Embryonic facial prominence (tissue), 1 donor: ENCODE data around the gene FBXL12.
"Not testable (repeated sequence)": the region's sequence is repeated elsewhere in the genome, so short reads cannot be mapped to it uniquely, and the experiment has no call there.

Experiments used
- DNase-seq: peaks from one replicate; pipeline ENCODE4 v3.0.0-alpha.2; 2016; ENCODE audit errors: extremely low spot score

Gene FBXL12

GRCh38 chr19:9838324-9838723 lies 19.4 kb upstream of the FBXL12 start:
- no peak for DNase-seq

- DNase-seq: no peak
These were observed 17.1 kb upstream of the FBXL12 start for GRCh38 chr19:9836021-9836420.

DNA sequence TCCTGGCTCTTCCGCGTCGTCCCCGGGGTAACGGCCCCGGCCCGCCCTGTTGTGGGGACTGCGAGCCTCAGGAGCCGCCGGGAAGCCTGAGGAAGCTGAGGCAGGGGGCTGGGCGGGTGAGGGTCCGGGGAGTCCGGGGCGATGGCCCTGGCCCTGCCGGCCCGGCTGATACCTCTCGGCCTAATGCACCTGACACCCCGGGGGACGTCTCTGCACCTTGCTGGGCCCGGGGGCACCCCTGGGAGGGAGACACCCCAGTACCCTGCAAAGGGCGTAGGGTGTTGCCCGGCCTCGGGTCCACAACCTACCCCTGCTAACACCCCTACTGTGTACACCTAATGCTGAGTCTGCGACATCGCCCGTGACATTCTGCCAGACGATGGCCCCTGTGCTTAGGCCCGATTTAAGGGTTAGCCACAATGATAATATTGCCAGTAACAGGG lies 16.6 kb upstream of the FBXL12 start:
- no peak for DNase-seq

DNA sequence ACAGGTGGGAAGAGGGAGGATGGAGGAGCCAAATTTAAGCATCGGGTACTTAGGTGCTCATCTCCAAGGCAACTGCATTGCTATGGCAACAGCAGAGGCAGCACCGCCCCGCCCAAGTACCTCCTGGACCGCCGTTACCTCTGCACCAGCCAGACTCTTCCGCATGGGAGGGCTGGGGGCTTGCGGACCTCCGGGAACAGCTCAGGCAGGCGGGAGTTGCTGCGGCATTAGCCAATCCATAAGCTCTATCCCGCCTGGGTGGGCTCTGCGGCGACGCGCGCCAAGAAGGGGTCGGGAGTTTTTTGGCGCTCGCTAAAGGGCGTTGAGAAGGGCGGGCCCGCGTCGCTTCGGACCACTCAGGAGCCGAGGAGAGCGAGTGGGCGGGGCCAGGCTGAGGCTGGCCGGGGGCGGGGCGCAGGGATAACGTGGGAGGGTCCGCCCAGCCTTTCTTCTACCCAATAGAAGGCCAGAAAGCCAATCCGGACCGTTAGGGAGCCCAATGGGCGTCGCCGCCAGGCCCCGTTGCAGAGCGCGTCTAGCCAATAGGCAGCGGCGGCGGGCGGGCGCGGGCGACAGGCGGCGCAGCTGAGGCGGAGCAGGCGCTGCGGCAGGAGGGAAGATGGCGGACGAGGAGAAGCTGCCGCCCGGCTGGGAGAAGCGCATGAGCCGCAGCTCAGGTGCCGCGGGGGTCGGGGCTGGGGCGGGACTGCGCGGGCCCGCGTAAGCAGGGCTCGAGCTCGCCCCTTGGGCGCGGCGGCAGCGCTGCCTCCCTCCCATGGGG lies 16.0 kb upstream of the FBXL12 start, which contains the start of gene PIN1:
Gene PIN1 (plus strand): TSS at position 593 of the 781 bp plus-strand sequence. CDS start 27 bp downstream, at position 620.
- peak; percentile 98 for DNase-seq

DNA sequence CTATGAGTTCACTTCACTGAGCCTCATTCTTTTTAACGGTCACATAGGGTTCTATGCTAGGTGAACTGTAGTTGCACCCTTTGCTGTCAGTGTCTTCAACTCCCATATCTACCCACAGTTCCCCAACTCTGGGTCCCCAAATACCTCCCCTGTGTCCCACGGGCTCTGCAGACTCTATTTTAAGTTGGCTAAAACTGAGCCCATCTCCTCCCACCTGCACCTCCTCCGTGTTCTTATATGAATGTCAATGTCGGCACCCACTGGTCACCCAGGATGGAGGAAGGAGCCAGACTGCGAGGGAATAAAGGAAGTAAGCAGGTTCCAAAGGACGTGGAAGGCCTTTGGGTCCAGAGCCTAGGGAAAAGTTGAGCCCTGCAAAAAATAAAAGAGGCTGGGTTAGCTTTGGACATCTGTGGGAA lies 15.4 kb upstream of the FBXL12 start:
- no peak for DNase-seq

DNA sequence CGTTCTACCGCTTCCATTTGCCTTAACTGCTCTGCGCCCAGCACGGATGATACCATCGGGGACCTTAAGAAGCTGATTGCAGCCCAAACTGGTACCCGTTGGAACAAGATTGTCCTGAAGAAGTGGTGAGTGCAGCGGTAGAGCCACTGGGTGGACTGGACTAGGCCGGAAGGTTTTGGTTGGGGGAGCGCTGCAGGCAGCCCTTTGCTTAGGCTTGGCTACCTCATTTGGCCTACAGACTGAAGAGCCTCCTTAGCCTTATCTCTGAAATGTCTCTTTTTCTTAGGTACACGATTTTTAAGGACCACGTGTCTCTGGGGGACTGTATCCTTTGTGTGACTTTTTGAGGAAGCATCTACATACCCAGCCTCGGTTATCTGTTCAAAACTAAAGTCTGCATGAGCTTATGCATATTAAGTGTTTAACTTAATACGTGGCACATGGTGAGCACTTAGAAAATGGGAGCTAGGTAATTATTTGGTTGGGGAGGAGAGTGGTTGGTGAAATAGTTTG lies 9.7 kb upstream of the FBXL12 start:
- no peak for DNase-seq

DNA sequence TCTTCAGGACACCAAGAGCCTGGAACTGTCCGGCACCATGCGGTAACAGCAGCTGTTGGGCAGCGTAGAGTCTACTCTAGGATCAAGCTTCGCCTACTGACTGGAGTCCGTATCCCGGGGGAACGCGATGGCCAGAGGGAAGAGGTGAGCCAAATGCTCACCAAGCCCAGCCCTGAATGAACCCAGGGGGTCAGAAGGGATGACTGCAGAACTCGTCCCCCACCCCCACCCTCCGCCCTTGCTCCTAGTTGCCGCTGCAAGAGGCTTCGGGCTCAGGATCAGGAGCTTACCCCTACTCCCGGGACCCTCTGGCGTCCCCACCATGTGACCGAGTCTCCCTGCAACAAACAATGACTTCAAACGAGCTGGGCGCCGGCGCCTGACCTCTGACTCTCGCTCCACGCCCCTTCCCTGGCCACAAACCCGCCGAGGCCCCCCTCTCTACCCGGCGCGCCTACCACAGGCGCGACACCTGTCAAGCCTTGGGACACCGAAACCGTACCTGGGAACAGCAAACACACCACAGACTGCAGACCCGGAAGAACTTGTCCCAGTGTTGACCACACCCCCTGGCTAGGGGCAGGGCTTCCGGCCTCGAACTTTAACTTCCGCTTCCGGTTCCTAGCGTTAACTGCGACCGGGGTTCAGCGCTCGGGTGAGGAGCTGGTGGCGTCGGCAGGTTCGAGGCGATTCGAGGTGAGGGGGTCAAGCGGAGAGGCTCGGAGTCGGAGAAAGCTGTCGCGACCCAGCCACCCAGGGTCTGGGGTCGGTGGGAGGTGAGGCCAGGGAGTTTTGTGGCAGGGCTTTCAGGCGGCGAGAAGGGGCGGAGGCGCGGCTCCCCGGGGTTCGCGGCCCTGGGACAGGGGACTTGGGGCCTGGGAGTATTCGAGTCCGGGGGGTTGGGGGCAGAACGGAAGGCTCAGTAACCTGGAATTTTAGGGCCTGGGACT lies 8.7 kb upstream of the FBXL12 start, which contains the start of gene UBL5:
Gene UBL5 (plus strand): TSS at position 630 of the 950 bp plus-strand sequence. CDS start 420 bp downstream, outside the sequence.
- DNase-seq: peak; percentile 82

GRCh38 chr19:9823816-9824215 lies 4.9 kb upstream of the FBXL12 start:
- DNase-seq: no peak

DNA sequence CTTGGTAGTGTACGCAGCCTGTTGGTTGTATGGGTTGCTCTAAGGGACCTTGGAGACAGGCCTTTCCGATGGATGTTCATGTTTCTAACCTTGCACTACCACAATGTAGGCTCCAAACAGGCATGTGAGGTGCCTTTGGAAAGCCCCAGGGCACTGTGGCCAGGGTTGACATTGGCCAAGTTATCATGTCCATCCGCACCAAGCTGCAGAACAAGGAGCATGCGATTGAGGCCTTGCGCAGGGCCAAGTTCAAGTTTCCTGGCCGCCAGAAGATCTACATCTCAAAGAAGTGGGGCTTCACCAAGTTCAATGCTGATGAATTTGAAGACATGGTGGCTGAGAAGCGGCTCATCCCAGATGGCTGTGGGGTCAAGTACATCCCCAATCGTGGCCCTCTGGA lies 1.2 kb upstream of the FBXL12 start:
- DNase-seq: not testable (repeated sequence)

GRCh38 chr19:9819596-9819909 lies 674 bp upstream of the FBXL12 start:
- DNase-seq: no peak

- DNase-seq: no peak
These were observed 625 bp downstream of the FBXL12 start for GRCh38 chr19:9818175-9818733.

DNA sequence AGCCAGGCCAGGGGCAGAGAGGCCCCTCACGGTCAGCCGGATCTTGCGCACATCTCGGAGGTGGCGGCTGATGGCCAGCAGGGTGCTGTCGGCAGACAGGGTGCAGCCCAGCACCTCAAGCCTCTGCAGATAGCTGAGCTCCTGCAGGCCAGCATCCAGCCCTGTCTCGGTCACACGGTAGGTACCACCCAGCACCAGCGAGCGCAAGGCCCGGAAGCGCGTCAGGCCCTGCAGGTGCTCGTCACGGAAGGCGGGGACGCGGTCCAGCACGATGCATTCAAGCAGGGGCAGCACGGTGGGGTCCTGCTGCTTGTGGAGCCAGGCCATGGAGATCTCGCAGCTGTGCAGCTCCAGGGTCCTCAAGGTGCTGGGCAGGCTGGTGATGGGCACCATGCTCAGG lies 7.7 kb downstream of the FBXL12 start:
- no peak for DNase-seq

GRCh38 chr19:9808855-9809824 lies 9.7 kb downstream of the FBXL12 start:
- DNase-seq: no peak

DNA sequence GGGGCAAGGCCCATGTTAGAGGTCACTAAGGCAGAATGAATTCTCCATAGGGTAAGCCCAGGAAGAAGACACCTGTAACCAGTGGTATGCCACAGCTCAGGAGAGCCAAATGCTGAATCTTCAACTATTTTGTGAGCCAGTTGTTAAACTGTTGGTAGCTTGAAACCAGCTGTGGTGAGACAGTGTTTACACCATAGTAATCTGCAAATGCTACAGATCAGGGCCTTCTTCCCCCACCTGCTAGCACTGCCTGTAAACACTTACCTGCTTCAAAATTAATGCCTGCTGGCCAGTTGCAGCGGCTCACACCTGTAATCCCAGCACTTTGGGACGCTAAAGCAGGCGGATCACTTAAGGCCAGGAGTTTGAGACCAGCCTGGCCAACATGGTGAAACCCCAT lies 12.1 kb downstream of the FBXL12 start:
- no peak for DNase-seq

DNA sequence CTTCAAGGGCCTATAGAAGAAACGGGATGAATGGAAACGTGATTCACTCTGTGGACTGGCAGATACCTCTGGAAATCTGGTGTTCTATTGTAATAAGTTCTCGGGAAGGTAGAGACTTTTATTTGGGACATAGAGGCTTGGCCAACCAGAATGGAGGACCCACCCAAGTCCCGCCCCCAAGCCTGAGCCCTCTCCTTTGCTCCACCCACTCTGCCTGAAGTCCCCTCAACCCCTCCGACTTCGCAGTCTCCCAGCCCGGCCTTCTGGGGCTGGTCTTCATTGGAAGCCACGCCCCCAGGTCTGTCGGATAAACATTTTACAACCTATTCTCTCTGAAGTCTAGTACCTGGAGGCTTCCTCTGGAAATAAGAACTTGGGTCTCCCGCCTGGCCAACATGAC lies 16.9 kb downstream of the FBXL12 start:
- DNase-seq: no peak

GRCh38 chr19:9799162-9799561 lies 19.7 kb downstream of the FBXL12 start:
- DNase-seq: no peak

GRCh38 chr19:9797871-9798270 lies 21.0 kb downstream of the FBXL12 start:
- no peak for DNase-seq

- peak; percentile 71 for DNase-seq
These were observed 22.6 kb downstream of the FBXL12 start for GRCh38 chr19:9796113-9796773.

DNA sequence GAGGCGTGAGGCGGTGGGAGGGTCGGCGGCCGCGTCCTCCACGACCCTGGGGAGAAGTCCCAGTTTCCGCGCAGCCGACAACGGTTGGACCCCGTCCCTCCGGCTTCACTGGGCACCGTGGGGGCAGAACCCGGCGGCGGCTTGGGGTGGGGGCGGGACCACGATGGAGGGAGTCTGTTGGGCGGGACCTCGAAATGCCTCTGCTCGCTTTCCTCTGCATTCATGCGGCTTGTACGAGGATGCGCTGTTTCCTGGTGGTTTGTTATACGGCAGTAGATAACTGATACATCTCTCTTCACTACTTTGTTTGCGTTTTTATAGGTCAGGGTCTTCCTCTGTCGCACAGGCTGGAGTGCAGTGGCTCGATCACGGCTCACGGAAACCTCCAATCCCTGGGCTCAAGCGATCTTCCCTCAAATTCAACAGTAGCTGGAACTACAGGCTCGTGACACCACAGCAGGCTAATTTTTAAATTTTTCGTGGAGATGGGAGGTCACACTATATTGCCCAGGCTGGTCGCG lies 25.7 kb downstream of the FBXL12 start:
- no peak for DNase-seq
